HUES48 (cell line): Measurements from ENCODE around the gene PILRA.
A peak's percentile ranks its signal among the peaks of the same experiment; 100 is the strongest.
"Not testable (repeated sequence)": the region's sequence is repeated elsewhere in the genome, so short reads cannot be mapped to it uniquely, and the experiment has no call there.

ENCODE experiments used
- H3K27ac ChIP-seq: one replicate; pipeline ENCODE4 v1.7.0; 2013; ENCODE audit warnings: low read depth, low read length, inconsistent platforms
- H3K27me3 ChIP-seq: 2 replicates; pipeline ENCODE4 v1.6.1; 2013; ENCODE audit warnings: mild to moderate bottlenecking, low read length; ENCODE audit not compliant: control insufficient read depth, insufficient read depth
- H3K36me3 ChIP-seq: 2 replicates; pipeline ENCODE4 v1.6.1; 2013; ENCODE audit warnings: low read length; ENCODE audit not compliant: control insufficient read depth, insufficient read depth
- H3K4me1 ChIP-seq: 2 replicates; pipeline ENCODE4 v1.6.1; 2013; ENCODE audit warnings: mild to moderate bottlenecking, low read length; ENCODE audit not compliant: control insufficient read depth, insufficient read depth
- H3K4me3 ChIP-seq: 2 replicates; pipeline ENCODE4 v1.5.1; 2013; ENCODE audit warnings: mild to moderate bottlenecking, low read depth, low read length
- H3K9ac ChIP-seq: 2 replicates; pipeline ENCODE4 v1.6.1; 2013; ENCODE audit warnings: mild to moderate bottlenecking, low read depth, low read length, moderate library complexity
- H3K9me3 ChIP-seq: 2 replicates; pipeline ENCODE4 v1.6.1; 2013; ENCODE audit warnings: low read length; ENCODE audit not compliant: control insufficient read depth, insufficient read depth

PILRA gene

DNA sequence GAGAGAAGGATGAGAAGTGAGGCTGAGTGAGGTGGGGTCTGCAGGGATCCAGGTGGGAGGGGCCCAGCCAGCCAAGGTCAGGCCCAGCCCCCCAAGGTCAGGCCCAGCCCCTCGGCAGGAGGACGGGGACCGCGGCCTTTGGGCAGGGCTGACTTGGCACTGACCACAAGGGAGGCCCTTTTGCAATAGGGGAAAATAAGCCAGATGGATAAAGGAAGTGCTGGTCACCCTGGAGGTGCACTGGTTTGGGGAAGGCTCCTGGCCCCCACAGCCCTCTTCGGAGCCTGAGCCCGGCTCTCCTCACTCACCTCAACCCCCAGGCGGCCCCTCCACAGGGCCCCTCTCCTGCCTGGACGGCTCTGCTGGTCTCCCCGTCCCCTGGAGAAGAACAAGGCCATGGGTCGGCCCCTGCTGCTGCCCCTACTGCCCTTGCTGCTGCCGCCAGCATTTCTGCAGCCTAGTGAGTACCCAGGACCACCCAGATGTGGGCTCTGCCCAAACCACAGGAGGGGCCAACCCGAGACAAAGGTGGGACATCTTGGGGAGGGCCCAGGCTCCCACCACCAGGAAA is at the start of gene PILRA:
Gene PILRA (plus strand): TSS at position 227 of the 571 bp plus-strand sequence. CDS start 170 bp downstream, at position 397.
- Histone ChIP-seq H3K36me3 (peaks cover 4% of the 10 kb centered on the region; the same call in 1 of the 2 replicates), H3K9ac (no peak within 1 kb of the TSS), H3K27ac (no peak within 1 kb of the TSS), H3K27me3 (no peaks in the 10 kb centered on the region), H3K9me3 (no peaks in the 10 kb centered on the region), H3K4me1 (peaks cover 12% of the 10 kb centered on the region), H3K4me3 (no peak within 1 kb of the TSS)

DNA sequence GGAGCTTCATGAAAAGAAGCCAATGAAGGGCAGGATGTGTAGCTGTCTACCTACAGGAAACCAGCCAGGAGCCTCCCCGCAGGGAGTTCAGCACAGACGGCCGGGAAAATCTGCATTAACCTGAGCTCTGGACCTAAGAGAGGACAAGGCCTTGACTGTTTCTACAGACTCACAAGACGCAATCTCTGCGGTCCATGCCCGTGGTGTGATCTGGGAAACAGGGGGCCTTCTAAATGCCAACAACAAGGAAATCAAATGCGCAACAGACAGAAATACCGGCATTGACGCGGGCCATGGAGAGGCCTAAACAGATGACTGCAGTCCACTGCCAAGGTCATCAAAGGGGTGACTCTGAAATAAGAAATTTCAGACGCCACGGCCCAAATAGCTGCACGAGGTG is 49.1 kb upstream of the PILRA start:
- not testable (repeated sequence) for H3K36me3 ChIP-seq, H3K9me3 ChIP-seq, H3K4me3 ChIP-seq

DNA sequence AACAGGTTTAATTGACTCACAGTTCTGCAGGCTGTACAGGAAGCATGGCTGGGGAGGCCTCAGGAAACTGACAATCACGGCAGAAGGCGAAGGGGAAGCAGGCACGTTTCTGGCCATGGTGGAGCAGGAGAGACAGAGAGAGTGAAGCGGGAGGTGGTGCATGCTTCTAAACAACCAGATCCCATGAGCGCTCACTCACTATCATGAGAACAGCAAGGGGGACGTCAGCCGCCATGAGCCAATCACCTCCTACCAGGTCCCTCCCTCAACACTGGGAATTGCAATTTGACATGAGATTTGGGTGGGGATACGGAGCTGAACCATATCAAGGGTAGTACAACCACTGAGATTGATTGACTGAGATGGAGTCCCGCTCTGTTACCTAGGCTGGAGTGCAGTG is 47.6 kb upstream of the PILRA start:
- not testable (repeated sequence) for H3K4me1 ChIP-seq, H3K9me3 ChIP-seq, H3K27ac ChIP-seq, H3K9ac ChIP-seq, H3K27me3 ChIP-seq, H3K4me3 ChIP-seq
- peaks cover 14% of the 10 kb centered on the region for H3K36me3 ChIP-seq

More for the DNA sequence above, 49.1 kb upstream of the PILRA start:
- H3K27ac ChIP-seq, H3K27me3 ChIP-seq, H3K9ac ChIP-seq, H3K4me1 ChIP-seq: not testable (repeated sequence)

DNA sequence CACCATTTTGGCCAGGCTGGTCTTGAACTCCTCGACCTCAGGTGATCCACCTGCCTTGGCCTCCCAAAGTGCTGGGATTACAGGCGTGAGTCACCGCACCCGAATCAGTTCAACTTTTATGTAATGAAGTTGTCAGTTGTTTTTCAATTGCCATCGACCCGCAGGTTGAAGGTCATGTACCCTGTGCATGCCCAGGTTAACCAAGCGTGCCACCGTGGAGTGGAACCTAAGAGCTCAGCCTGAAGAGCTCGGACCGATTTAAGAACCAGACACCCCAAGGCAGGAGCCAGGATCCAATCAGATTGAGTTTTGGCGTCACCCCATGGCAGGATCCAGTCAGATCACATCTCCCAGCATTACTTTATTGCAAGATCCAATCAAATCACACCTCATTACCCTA is 46.4 kb upstream of the PILRA start:
- not testable (repeated sequence) for H3K9me3 ChIP-seq, H3K4me3 ChIP-seq, H3K27ac ChIP-seq, H3K4me1 ChIP-seq, H3K27me3 ChIP-seq, H3K9ac ChIP-seq
- peaks cover 14% of the 10 kb centered on the region for H3K36me3 ChIP-seq

DNA sequence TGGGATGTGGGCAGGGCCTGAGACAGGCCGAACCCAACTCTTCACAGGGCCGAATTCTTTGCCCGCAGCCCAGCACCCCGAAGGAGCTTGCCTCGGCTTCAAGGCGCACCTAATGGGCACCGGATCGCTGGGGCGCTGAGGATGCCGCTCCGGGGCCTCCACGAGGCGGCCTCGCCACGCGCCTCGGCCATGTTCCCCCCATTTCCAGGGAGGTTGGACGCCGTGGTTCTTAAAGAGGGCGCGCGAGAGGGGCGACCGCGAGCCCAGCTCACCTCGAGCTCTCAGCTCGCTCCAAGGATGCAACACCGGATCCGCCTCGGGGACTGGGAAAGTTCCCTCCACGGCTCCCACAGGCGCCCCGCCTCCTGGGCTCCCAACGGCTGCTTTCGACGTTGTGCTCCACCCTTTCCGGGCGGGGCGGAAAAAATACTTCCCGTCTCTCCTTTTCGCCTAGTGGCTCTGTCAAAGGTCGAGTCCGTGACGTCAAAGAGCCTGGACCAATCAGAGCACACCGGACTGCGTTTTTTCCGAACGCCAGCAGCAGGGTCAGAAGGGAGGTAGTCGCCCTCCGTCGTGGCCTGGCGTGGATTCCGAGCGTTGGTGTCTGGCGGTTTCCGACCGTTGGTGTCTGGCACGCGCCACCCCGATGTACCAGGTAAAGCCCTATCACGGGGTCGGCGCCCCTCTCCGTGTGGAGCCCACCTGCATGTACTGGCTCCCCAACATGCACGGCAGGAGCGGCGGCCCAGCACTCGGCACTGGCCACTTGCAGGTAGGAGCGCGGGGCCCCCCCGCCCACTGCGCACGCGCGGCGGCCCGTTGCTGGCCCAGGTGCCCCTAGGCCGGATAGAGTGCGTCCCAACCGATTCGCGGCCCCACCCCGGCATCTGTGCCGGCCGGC is 37.5 kb upstream of the PILRA start:
- H3K9me3 ChIP-seq, H3K27me3 ChIP-seq, H3K4me1 ChIP-seq: not testable (repeated sequence)
- H3K27ac ChIP-seq: peak overlapping the region; percentile 92
- peak overlapping the region; percentile 89 for H3K9ac ChIP-seq
- peaks cover 13% of the 10 kb centered on the region for H3K36me3 ChIP-seq
- H3K4me3 ChIP-seq: peak overlapping the region; percentile 97

DNA sequence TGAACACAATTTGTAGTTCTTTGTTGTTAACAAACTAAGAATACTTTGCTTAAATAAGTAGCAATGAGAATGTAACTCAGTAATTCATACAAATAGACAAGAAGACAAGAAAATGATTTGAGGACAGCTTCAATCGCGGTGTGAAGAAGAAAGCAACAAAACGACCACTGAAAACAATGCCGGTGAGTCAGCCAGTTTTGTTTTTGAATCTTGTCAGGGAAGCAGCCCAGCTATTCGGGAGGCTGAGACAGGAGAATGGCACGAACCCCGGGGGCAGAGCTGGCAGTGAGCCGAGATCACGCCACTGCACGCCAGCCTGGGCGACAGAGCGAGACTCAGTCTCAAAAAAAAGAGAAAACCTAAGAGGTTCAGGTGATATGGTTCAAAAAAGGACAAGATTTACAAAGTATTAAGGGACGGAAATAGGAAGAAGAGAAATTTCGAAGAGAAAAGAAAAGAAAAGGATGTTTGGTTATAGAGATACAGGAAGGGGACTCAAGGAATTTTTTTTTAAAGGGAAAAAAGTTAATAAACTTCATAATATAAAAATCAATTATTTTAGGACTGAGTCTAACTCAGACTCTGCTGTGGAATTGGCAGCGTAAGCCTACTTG is 35.1 kb upstream of the PILRA start:
- H3K9me3 ChIP-seq, H3K27ac ChIP-seq, H3K4me3 ChIP-seq, H3K9ac ChIP-seq, H3K4me1 ChIP-seq, H3K27me3 ChIP-seq: not testable (repeated sequence)
- peaks cover 32% of the 10 kb centered on the region for H3K36me3 ChIP-seq

DNA sequence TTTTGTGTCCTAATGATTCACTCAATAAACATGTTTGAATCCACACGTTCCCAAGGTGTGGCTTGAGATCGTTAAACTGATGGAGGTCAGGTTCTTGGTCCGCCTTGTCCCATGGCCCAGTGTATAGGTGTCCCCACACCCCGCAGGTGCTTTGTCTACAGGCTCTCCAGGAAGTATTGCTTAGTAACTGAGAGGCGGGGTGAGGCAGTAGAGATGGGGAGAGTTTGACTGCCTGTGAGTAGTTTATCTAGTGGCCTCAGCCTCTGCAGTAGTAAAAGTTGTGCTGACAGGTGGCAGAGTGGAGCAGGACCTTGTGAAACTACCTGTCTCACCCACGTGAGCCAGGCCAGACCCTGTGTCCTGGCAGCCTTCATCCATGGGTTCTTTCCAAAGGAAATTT is 32.0 kb upstream of the PILRA start:
- H3K27ac ChIP-seq, H3K4me3 ChIP-seq, H3K9me3 ChIP-seq, H3K4me1 ChIP-seq, H3K27me3 ChIP-seq, H3K9ac ChIP-seq: not testable (repeated sequence)
- H3K36me3 ChIP-seq: peaks cover 41% of the 10 kb centered on the region

DNA sequence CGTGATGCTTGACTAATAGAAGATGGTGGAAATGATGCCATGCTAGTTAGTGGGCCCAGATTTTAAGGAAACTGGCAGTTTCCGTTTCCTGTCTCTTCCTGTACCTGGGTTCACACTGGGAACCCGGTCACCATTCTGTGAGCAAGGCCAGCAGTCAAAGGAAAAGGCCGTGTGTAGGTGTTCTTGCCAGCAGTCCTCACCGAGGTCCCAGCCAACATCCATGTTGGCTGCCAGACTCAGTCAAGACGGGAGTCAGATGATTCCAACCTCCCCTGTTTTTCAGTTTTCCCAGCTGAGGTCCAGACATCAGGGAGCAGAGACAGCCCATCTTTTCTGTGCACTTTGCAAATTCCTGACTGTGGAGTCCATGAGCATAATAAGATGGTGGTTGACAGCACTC is 30.5 kb upstream of the PILRA start:
- Histone ChIP-seq H3K4me1 (no peaks in the 10 kb centered on the region), H3K9me3 (no peaks in the 10 kb centered on the region), H3K4me3 (no peak overlapping the region), H3K36me3 (peaks cover 56% of the 10 kb centered on the region), H3K27ac (no peak overlapping the region), H3K27me3 (no peaks in the 10 kb centered on the region), H3K9ac (no peak overlapping the region)

DNA sequence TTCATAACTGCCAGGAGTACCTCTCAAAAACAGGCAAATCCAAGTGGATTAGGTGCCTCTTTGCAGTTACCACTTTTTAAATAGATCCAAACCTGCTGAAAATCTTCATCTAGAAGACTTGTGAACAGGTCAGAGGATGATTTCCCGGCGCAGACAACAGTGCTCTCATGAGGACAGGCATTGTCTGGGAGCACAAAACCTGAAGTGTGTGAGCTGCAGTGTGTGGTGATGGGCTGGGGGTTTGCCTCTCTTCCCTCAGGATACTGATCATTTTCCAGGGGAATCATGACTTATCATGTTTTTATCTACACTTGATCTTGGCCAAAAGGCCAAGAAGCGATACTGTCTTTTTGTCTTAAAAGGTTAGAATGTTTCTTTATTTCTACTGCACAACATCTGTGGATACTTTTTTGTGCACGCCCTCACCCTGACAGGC is 29.1 kb upstream of the PILRA start:
- not testable (repeated sequence) for H3K27ac ChIP-seq, H3K9me3 ChIP-seq, H3K27me3 ChIP-seq, H3K4me1 ChIP-seq, H3K4me3 ChIP-seq, H3K9ac ChIP-seq
- peaks cover 59% of the 10 kb centered on the region for H3K36me3 ChIP-seq

DNA sequence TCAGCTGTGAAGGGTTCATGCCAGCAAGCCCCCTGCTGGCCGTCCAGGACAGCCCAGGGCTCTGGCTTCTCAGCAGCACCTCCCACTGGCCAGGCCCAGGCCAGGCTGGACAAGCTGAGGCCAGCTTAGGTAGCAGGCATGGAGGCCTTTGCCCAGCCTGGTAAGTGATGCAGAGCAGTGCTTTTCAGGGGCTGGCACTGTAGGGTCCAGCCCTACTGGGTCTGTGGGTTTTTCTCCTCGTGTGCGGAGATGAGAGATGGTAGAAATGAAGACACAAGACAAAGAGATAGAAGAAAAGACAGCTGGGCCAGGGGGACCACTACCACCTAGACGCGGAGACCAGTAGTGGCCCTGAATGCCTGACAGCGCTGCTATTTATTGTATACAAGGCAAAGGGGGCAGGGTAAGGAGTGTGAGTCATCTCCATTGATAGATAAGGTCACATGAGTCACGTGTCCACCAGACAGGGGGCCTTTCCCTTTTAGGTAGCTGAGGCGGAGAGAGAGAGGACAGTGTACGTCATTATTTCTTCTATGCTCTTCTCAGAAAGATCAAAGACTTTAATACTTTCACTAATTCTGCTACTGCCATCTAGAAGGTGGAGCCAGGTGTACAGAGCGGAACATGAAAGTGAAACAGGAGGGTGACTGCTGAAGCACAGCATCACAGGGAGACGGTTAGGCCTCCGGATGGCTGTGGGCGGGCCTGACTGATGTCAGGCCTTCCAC is 28.6 kb upstream of the PILRA start:
- H3K9me3 ChIP-seq, H3K27me3 ChIP-seq, H3K4me1 ChIP-seq, H3K4me3 ChIP-seq, H3K9ac ChIP-seq: not testable (repeated sequence)
- peaks cover 61% of the 10 kb centered on the region for H3K36me3 ChIP-seq
- H3K27ac ChIP-seq: peak overlapping the region; percentile 76

DNA sequence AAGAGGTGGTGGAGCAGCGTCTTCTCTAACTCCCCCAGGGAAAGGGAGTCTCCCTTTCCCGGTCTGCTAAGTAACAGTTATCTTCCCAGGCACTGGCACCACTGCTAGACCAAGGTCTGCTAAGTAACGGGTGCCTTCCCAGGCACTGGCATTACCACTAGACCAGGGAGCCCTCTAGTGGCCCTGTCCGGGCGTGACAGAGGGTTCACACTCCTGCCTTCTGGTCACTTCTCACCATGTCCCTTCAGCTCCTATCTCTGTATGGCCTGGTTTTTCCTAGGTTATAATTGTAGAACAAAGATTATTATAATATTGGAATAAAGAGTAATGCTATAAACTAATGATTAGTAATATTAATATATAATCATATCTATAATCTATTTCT is 28.0 kb upstream of the PILRA start:
- peaks cover 66% of the 10 kb centered on the region for H3K36me3 ChIP-seq
- H3K9me3 ChIP-seq, H3K27ac ChIP-seq, H3K9ac ChIP-seq, H3K27me3 ChIP-seq, H3K4me1 ChIP-seq, H3K4me3 ChIP-seq: not testable (repeated sequence)
